ENCODE measurements around the gene IRF6.

Gene IRF6

GRCh38 chr1:209736490-209737117, 69.3 kb downstream of the IRF6 start:
- no peak for DNase-seq (ENCODE audit: low read depth, low spot score)
